Mesenchymal stem cell (in vitro differentiated cells and primary cell): ENCODE measurements around the gene RABAC1.
A peak's percentile ranks its signal among the peaks of the same experiment; 100 is the strongest.

Experiments used
- DNase-seq: peaks from one replicate; pipeline ENCODE4 v3.0.0-alpha.2; 2013
- H2AFZ ChIP-seq: one replicate; pipeline ENCODE4 v1.6.1; 2013; ENCODE audit warnings: low read depth, mild to moderate bottlenecking, control low read depth, inconsistent platforms, low read length, moderate library complexity
- H2AK5ac ChIP-seq: 2 replicates; pipeline ENCODE4 v1.6.1; 2013; ENCODE audit warnings: low read length, moderate library complexity, mild to moderate bottlenecking, inconsistent platforms; ENCODE audit not compliant: severe bottlenecking
- H2BK120ac ChIP-seq: one replicate; pipeline ENCODE4 v1.6.1; 2013; ENCODE audit warnings: low read depth, mild to moderate bottlenecking, inconsistent platforms, low read length, moderate library complexity
- H2BK12ac ChIP-seq, 2 experiments: one replicate each; pipeline ENCODE4 v1.6.1; 2013; ENCODE audit warnings: inconsistent platforms in 2 of 2, low read length in 2 of 2, mild to moderate bottlenecking in 2 of 2, moderate library complexity in 2 of 2, control low read depth in 1 of 2
- H2BK15ac ChIP-seq: one replicate; pipeline ENCODE4 v1.6.1; 2013; ENCODE audit warnings: mild to moderate bottlenecking, low read depth, inconsistent platforms; ENCODE audit not compliant: poor library complexity, severe bottlenecking
- H2BK5ac ChIP-seq: 2 replicates; pipeline ENCODE4 v1.6.1; 2013; ENCODE audit warnings: low read depth, mild to moderate bottlenecking, low read length, control low read depth, inconsistent platforms; ENCODE audit not compliant: poor library complexity, severe bottlenecking
- H3K14ac ChIP-seq, 2 experiments: one replicate each; pipeline ENCODE4 v1.6.1; 2013; ENCODE audit warnings: inconsistent platforms in 2 of 2, low read length in 2 of 2, control low read depth in 1 of 2, mild to moderate bottlenecking in 1 of 2, moderate library complexity in 1 of 2
- H3K18ac ChIP-seq, 2 experiments: one replicate each; pipeline ENCODE4 v1.6.1; 2013; ENCODE audit warnings: inconsistent platforms in 2 of 2, low read length in 2 of 2, control low read depth in 1 of 2, low read depth in 1 of 2, mild to moderate bottlenecking in 1 of 2
- H3K23ac ChIP-seq, 2 experiments: one replicate each; pipeline ENCODE4 v1.6.1; 2013; ENCODE audit warnings: inconsistent platforms in 2 of 2, low read length in 2 of 2, mild to moderate bottlenecking in 2 of 2, moderate library complexity in 2 of 2, control low read depth in 1 of 2
- H3K27ac ChIP-seq: 2 replicates; pipeline ENCODE4 v1.5.1; 2013; ENCODE audit warnings: mild to moderate bottlenecking, moderate library complexity, low read length, control low read depth, inconsistent platforms; ENCODE audit not compliant: poor library complexity, severe bottlenecking
- H3K27me3 ChIP-seq, 2 experiments: 2 replicates each; pipeline versions ENCODE4 v1.6.1 to v1.7.0; 2013; ENCODE audit warnings: low read length in 2 of 2, mild to moderate bottlenecking in 2 of 2, moderate library complexity in 2 of 2, control low read depth in 1 of 2, inconsistent platforms in 1 of 2; ENCODE audit not compliant: control insufficient read depth in 1 of 2, insufficient read depth in 1 of 2
- H3K36me3 ChIP-seq, 2 experiments: 2 replicates each; pipeline versions ENCODE4 v1.6.1 to v1.7.0; 2013; ENCODE audit warnings: low read length in 2 of 2, control low read depth in 1 of 2, inconsistent platforms in 1 of 2, low read depth in 1 of 2, mild to moderate bottlenecking in 1 of 2; ENCODE audit not compliant: insufficient read depth in 2 of 2, control insufficient read depth in 1 of 2
- H3K4ac ChIP-seq, 2 experiments: one replicate each; pipeline ENCODE4 v1.6.1; 2013; ENCODE audit warnings: inconsistent platforms in 2 of 2, low read length in 2 of 2, mild to moderate bottlenecking in 2 of 2, moderate library complexity in 2 of 2, control low read depth in 1 of 2, low read depth in 1 of 2
- H3K4me1 ChIP-seq: 2 replicates; pipeline ENCODE4 v1.6.1; 2013; ENCODE audit warnings: low read depth, low read length, control low read depth; ENCODE audit not compliant: control insufficient read depth, insufficient read depth
- H3K4me2 ChIP-seq: 2 replicates; pipeline ENCODE4 v1.6.1; 2013; ENCODE audit warnings: low read length, mild to moderate bottlenecking, inconsistent platforms; ENCODE audit not compliant: poor library complexity, severe bottlenecking
- H3K4me3 ChIP-seq, 2 experiments: 2 replicates each; pipeline versions ENCODE4 v1.5.1 to v1.7.0; 2013; ENCODE audit warnings: low read length in 2 of 2, mild to moderate bottlenecking in 2 of 2, control low read depth in 1 of 2, low read depth in 1 of 2; ENCODE audit not compliant: insufficient read depth in 1 of 2
- H3K79me1 ChIP-seq: replicated peaks from 2 replicates; pipeline ENCODE4 v1.6.1; 2013; ENCODE audit warnings: mild to moderate bottlenecking, control low read depth, low read length, inconsistent platforms; ENCODE audit not compliant: poor library complexity, severe bottlenecking
- H3K9ac ChIP-seq: 2 replicates; pipeline ENCODE4 v1.7.0; 2013; ENCODE audit warnings: mild to moderate bottlenecking, low read length, moderate library complexity
- H3K9me3 ChIP-seq: 2 replicates; pipeline ENCODE4 v1.7.0; 2013; ENCODE audit warnings: mild to moderate bottlenecking, low read length; ENCODE audit not compliant: control insufficient read depth
- H4K8ac ChIP-seq: one replicate; pipeline ENCODE4 v1.6.1; 2013; ENCODE audit warnings: inconsistent platforms, mild to moderate bottlenecking, low read length, moderate library complexity
- H4K91ac ChIP-seq: one replicate; pipeline ENCODE4 v1.6.1; 2013; ENCODE audit warnings: mild to moderate bottlenecking, low read length, inconsistent platforms
- WGBS: methylation state at CpG from one replicate; pipeline ENCODE4 v1.1.7; 2013; ENCODE audit warnings: mixed read lengths; 5-methylcytosine and 5-hydroxymethylcytosine counted together

Gene RABAC1

DNA sequence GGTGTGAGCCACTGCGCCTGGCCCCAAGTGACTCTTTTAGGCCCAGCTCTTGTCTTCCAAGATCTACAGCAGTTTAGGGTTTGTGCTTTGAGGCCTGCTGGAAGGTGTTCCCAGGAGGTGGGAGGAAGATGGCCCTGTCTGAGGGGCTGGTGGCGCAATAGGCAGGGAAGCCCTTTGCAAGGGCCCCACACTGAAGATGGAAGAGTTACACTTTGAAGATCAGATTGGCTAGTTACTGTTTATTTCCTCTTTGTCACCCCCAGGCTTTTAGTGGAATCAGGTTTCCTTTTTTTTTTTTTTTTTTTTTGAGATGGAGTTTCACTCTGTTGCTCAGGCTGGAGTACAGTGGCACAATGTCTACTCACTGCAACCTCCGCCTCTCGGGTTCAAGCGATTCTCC, 1.9 kb upstream of the RABAC1 start:
- Histone ChIP-seq H2BK15ac (no peak overlapping the region), H3K4me3 (no peak overlapping the region), H3K14ac (no peak overlapping the region), H2BK12ac (no peak overlapping the region), H3K4me2 (no peak overlapping the region), H4K91ac (no peak overlapping the region), H3K27ac (no peak overlapping the region), H3K4me1 (peaks cover 15% of the 10 kb centered on the region), H3K27me3 (peaks cover under 1 to 6% of the 10 kb centered on the region in 2 experiments), H3K4ac (no peak overlapping the region), H4K8ac (no peak overlapping the region), H2AK5ac (no peak overlapping the region), H3K79me1 (peaks cover 18% of the 10 kb centered on the region), H2BK120ac (no peak overlapping the region), H3K36me3 (peaks cover 15 to 16% of the 10 kb centered on the region in 2 experiments), H2BK5ac (no peak overlapping the region), H3K18ac (no peak overlapping the region), H3K23ac (no peak overlapping the region), H3K9me3 (no peaks in the 10 kb centered on the region), H3K9ac (no peak overlapping the region), H2AFZ (no peak overlapping the region)
- 98% methylated on average over 5 of the region's 5 CpGs for WGBS
- no peak for DNase-seq

DNA sequence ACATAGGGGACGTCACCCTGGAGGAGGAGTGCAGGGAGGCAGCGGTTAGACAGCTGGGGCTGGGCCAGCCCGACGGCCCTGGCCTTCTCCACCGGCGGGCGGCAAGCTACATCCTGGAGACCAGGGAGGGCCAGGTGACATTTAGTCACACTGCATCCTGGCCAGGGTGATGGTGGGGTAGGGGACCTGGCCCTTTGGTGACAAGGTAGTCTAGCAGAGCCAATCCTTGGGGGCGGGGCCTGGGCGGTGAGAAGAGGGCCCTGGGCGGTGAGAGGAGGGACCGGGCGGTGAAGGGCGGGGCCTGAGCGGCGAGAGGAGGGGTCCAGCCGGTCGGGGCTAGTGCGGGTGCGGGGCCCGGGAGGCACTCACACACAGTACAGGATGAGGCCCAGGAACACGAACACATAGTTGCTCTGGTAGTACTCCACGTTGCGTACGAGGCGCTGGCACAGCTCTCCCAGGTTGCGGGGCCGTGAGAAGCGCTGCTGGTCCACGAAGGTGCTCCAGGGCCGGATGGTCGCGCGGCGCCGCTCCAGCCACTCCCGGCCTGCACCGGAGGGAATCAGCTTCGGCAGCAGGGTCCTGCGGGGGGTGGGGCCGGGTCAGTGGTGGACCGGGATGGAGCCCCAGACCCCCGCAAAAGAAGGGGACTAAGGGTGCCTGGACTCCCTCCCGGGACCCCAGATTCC, 610 bp downstream of the RABAC1 start:
- peak overlapping the region; percentile 100 for H4K91ac ChIP-seq
- peaks cover 15% of the 10 kb centered on the region for H3K4me1 ChIP-seq
- H2AK5ac ChIP-seq, result peak overlapping the region; percentile 19
- H3K27me3 ChIP-seq, result no peaks in the 10 kb centered on the region
- H2AFZ ChIP-seq, result peak overlapping the region; percentile 44
- H3K4me3 ChIP-seq, result peak overlapping the region; percentile 89 to 93
- peak overlapping the region; percentile 64 for H2BK120ac ChIP-seq
- WGBS, result 3% methylated on average over 41 of the region's 43 CpGs
- peak overlapping the region; percentile 99 for H3K9ac ChIP-seq
- H3K79me1 ChIP-seq, result peaks cover 21% of the 10 kb centered on the region
- H2BK15ac ChIP-seq, result peak overlapping the region; percentile 34
- no peaks in the 10 kb centered on the region for H3K9me3 ChIP-seq
- H3K23ac ChIP-seq, result peak overlapping the region; percentile 10 to 84
- peak overlapping the region in 1 of 2 experiments; percentile 84 for H3K14ac ChIP-seq
- H2BK12ac ChIP-seq, result peak overlapping the region in 1 of 2 experiments; percentile 10
- H2BK5ac ChIP-seq, result peak overlapping the region; percentile 36
- peak overlapping the region; percentile 78 for H3K27ac ChIP-seq
- peaks cover 23 to 29% of the 10 kb centered on the region in 2 experiments for H3K36me3 ChIP-seq
- DNase-seq, result peak; percentile 89
- H3K4ac ChIP-seq, result peak overlapping the region; percentile 94 to 99
- H3K18ac ChIP-seq, result peak overlapping the region; percentile 96 to 98
- peak overlapping the region; percentile 90 for H3K4me2 ChIP-seq
- peak overlapping the region; percentile 89 for H4K8ac ChIP-seq

DNA sequence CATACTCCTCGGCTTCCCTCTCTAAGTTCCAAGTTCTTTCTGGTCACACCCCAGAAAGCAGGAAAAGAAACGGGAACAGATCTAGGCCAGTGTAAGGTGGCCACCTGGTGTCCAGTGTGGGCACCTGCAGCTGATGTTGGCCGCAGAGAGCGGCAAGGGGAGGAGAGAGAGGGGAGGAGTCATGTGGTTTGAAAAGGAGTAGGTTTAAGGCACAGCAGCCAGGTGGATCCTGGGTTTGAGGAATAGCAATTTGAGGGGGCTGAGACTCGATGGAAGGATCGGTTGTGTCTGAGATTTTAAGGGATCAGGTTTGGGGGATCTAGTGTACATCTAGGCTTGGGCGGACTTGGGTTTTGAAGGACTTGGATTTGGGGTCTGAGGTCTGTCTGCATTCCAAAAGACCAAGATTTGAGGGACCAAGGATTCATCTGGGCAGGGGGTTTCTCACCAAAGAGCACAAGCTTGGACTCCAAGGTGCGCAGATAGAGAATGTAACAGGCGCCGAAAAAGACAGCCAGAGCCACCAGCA, 1.2 kb downstream of the RABAC1 start:
- Histone ChIP-seq H3K79me1 (peaks cover 21% of the 10 kb centered on the region), H3K36me3 (peaks cover 23 to 29% of the 10 kb centered on the region in 2 experiments), H3K4me2 (peak overlapping the region; percentile 90), H3K9me3 (no peaks in the 10 kb centered on the region), H3K4me3 (peak overlapping the region; percentile 89 to 93), H2AFZ (no peak overlapping the region), H2AK5ac (no peak overlapping the region), H4K91ac (no peak overlapping the region), H3K18ac (peak overlapping the region; percentile 16 to 83), H3K9ac (peak overlapping the region; percentile 99), H4K8ac (peak overlapping the region; percentile 50), H3K14ac (no peak overlapping the region), H3K4ac (peak overlapping the region in 1 of 2 experiments; percentile 54), H3K27me3 (no peaks in the 10 kb centered on the region), H3K23ac (no peak overlapping the region), H3K27ac (peak overlapping the region; percentile 52), H2BK120ac (no peak overlapping the region), H2BK12ac (no peak overlapping the region), H3K4me1 (peaks cover 15% of the 10 kb centered on the region), H2BK5ac (no peak overlapping the region), H2BK15ac (no peak overlapping the region)
- peak; percentile 89 for DNase-seq
- 14% methylated on average over 10 of the region's 10 CpGs for WGBS

DNA sequence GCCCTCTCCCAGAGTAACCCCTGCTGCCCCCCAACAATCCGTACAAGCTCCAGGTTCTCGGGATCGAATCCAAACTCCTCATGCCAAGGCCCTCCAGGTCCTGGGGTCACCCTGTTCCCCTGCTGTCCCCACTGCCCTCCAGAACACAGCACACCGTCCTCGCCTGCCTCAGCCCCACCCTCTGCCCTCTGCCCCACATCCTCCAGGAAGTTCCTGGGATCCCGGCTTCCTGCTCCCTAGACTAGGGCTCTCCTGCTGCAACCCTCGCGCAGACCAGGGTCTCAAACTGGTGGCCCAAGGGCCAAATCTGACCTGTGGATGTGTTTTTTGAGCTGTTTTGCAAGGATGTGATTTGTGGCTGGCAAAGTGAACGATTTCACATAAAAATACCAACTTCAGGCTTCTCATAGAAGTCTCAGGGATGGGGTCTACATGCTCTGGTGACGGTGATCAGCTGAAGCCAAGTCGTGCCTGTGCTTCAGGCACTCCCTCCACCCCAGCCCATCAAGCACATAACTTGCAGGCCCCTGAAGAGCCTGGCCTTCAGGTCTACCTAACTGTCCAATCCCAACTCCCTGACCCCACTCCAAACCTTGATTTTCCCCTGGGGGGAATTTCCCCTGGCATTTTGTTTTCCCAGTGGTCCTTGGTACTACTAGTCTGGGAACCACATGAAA, 1.8 kb downstream of the RABAC1 start:
- peaks cover 21% of the 10 kb centered on the region for H3K79me1 ChIP-seq
- no peak overlapping the region for H3K23ac ChIP-seq
- peak overlapping the region in 1 of 2 experiments; percentile 15 for H2BK12ac ChIP-seq
- H3K14ac ChIP-seq, result no peak overlapping the region
- peak overlapping the region; percentile 65 for H2AK5ac ChIP-seq
- H3K4me2 ChIP-seq, result peak overlapping the region; percentile 47
- H3K36me3 ChIP-seq, result peaks cover 23 to 29% of the 10 kb centered on the region in 2 experiments
- no peaks in the 10 kb centered on the region for H3K27me3 ChIP-seq
- WGBS, result 80% methylated on average over 8 of the region's 11 CpGs
- no peak overlapping the region for H3K27ac ChIP-seq
- H4K8ac ChIP-seq, result no peak overlapping the region
- H3K4me3 ChIP-seq, result no peak overlapping the region
- peak overlapping the region in 1 of 2 experiments; percentile 12 for H3K4ac ChIP-seq
- H3K18ac ChIP-seq, result peak overlapping the region in 1 of 2 experiments; percentile 59
- DNase-seq, result no peak
- no peak overlapping the region for H2BK5ac ChIP-seq
- no peak overlapping the region for H2BK120ac ChIP-seq
- H3K9ac ChIP-seq, result peak overlapping the region; percentile 99
- H3K9me3 ChIP-seq, result no peaks in the 10 kb centered on the region
- no peak overlapping the region for H2BK15ac ChIP-seq
- H4K91ac ChIP-seq, result no peak overlapping the region
- peaks cover 15% of the 10 kb centered on the region for H3K4me1 ChIP-seq
- H2AFZ ChIP-seq, result no peak overlapping the region
